A549 (cell line): ENCODE measurements around the gene RBL2.

Source experiments
- BHLHE40 ChIP-seq: IDR thresholded peaks from 2 replicates; pipeline ENCODE4 v1.6.1; 2012; ENCODE audit warnings: low read depth, low read length, inconsistent platforms
- CTCF ChIP-seq: fragments of >200 bp; sonication (Bioruptor Twin); formaldehyde crosslinking; IDR thresholded peaks from 3 replicates; pipeline ENCODE4 v1.5.1; 2016
- EP300 ChIP-seq, 2 experiments: fragments of >200 bp; sonication (Bioruptor Twin); formaldehyde crosslinking; IDR thresholded peaks; 2 replicates in 1 of 2; 3 replicates in 1 of 2; pipeline ENCODE4 v1.6.1; 2016 to 2017
- ESRRA ChIP-seq: fragments of 150-350 bp; IDR thresholded peaks from 2 replicates; pipeline ENCODE4 v1.6.1; 2014; ENCODE audit warnings: mild to moderate bottlenecking, low read length, borderline replicate concordance
- MYC ChIP-seq: IDR thresholded peaks from 2 replicates; pipeline ENCODE4 v1.6.1; 2012; ENCODE audit warnings: mild to moderate bottlenecking, inconsistent platforms, low read length, improper control_type of control experiment, borderline replicate concordance
- NFE2L2 ChIP-seq: fragments of 150-350 bp; conservative IDR thresholded peaks from 2 replicates; pipeline ENCODE4 v1.6.1; 2014; ENCODE audit warnings: low read length
- POLR2A ChIP-seq: IDR thresholded peaks from 2 replicates; pipeline ENCODE4 v1.6.1; 2012; ENCODE audit warnings: mild to moderate bottlenecking, low read length
- POLR2AphosphoS2 ChIP-seq: conservative IDR thresholded peaks from 2 replicates; pipeline ENCODE4 v1.6.1; 2012; ENCODE audit warnings: low read length, improper control_type of control experiment, inconsistent platforms
- RAD21 ChIP-seq, 2 experiments: fragments of >200 bp in 1 of 2; sonication (Bioruptor Twin) in 1 of 2; formaldehyde crosslinking in 1 of 2; IDR thresholded peaks in 1 of 2; conservative IDR thresholded peaks in 1 of 2; 2 replicates in 1 of 2; 3 replicates in 1 of 2; pipeline ENCODE4 v1.6.1; 2012 to 2018; ENCODE audit warnings: inconsistent platforms in 1 of 2
- RFX5 ChIP-seq: fragments of 450-650 bp; IDR thresholded peaks from 2 replicates; pipeline ENCODE4 v1.7.1; 2014; ENCODE audit warnings: antibody characterized with exemption, mild to moderate bottlenecking, moderate library complexity
- ZC3H11A ChIP-seq: fragments of 450-650 bp; IDR thresholded peaks from 2 replicates; pipeline ENCODE4 v1.6.1; 2014; ENCODE audit warnings: antibody characterized with exemption, mild to moderate bottlenecking
- TF ChIP-seq, protein P1 (sequence below): fragments of 200-600 bp; sonication (generic); IDR thresholded peaks from 2 replicates; pipeline ENCODE4 v1.6.1; 2016; ENCODE audit warnings: antibody characterized with exemption, mild to moderate bottlenecking, moderate library complexity

DNA sequence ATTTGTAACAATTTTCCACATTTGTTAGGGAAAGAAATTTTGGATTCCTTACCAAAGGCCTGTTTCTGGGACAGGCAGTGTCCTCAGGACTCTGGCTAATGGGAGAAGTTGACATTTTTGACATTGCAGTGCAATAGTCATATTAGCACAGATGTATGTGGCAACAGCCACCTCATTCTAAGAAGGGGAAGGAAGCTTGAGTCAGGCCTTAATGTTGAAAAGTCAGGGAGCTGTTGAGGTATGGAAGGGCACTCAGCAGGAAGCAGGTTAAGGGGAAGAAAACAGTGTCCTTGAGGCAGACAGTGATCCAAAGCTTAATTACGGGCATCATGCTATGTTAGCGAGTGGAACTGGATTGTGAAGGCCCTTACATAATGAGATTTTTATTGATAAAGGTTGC lies 47.9 kb downstream of the RBL2 start:
- TF ChIP-seq RAD21 (conservative IDR thresholded peaks at IDR 0.05 in 1 of 2, IDR thresholded peaks at IDR 0.05 in 1 of 2): no peak
- TF ChIP-seq ESRRA: no peak
- TF ChIP-seq, protein P1, sequence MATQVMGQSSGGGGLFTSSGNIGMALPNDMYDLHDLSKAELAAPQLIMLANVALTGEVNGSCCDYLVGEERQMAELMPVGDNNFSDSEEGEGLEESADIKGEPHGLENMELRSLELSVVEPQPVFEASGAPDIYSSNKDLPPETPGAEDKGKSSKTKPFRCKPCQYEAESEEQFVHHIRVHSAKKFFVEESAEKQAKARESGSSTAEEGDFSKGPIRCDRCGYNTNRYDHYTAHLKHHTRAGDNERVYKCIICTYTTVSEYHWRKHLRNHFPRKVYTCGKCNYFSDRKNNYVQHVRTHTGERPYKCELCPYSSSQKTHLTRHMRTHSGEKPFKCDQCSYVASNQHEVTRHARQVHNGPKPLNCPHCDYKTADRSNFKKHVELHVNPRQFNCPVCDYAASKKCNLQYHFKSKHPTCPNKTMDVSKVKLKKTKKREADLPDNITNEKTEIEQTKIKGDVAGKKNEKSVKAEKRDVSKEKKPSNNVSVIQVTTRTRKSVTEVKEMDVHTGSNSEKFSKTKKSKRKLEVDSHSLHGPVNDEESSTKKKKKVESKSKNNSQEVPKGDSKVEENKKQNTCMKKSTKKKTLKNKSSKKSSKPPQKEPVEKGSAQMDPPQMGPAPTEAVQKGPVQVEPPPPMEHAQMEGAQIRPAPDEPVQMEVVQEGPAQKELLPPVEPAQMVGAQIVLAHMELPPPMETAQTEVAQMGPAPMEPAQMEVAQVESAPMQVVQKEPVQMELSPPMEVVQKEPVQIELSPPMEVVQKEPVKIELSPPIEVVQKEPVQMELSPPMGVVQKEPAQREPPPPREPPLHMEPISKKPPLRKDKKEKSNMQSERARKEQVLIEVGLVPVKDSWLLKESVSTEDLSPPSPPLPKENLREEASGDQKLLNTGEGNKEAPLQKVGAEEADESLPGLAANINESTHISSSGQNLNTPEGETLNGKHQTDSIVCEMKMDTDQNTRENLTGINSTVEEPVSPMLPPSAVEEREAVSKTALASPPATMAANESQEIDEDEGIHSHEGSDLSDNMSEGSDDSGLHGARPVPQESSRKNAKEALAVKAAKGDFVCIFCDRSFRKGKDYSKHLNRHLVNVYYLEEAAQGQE: no peak
- TF ChIP-seq EP300 (IDR thresholded peaks at IDR 0.05): no peak
- no peak for TF ChIP-seq CTCF
- no peak for TF ChIP-seq POLR2AphosphoS2
- TF ChIP-seq BHLHE40: no peak
- no peak for TF ChIP-seq NFE2L2
- no peak for TF ChIP-seq POLR2A
- TF ChIP-seq MYC: no peak
- no peak for TF ChIP-seq RFX5
- no peak for TF ChIP-seq ZC3H11A
